Measurements from ENCODE around the gene LOXHD1. TPM values are rescaled to one million over a fixed set of nuclear protein-coding genes. Genes with fewer than 3 reads are reported as not detected.

Gene LOXHD1
- total RNA-seq, 1 donor from 2014 or later = not detected

DNA sequence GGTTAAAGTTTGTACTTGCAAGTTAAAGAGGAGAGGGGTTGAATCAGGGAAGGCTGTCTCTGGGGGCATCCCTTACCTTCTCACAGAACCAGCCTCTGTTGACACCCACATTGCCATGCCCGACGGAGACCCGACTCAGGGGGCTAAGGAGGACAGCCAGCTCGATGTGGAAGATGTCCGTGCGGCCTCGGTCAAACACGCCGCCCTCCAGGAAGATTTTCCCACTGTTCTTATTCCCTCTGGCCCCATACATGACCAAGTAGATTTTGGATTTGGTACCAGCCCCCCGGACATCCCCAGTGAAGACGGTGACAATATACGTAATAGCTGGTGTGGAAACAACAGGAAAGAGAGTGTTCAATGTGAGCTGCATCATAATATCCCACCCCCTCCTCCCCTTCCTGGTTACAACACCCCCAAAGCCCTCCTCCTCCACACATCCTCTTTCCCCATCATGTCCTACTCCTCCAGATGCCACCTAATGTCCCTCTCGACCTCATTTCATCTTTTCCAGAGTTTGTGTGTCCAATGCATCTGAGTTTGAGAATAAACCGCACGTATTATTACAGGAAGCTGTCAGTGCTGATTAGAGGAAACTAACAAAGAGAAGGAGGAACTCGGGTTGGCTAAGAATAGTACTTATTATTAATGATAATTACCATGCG is 55.7 kb downstream of the LOXHD1 start:
- H3K4me3 ChIP-seq (ENCODE audit: low read depth, low read length) = no peak overlapping the region
- no peak for DNase-seq (ENCODE audit: low read depth)
- TF ChIP-seq, protein P1, sequence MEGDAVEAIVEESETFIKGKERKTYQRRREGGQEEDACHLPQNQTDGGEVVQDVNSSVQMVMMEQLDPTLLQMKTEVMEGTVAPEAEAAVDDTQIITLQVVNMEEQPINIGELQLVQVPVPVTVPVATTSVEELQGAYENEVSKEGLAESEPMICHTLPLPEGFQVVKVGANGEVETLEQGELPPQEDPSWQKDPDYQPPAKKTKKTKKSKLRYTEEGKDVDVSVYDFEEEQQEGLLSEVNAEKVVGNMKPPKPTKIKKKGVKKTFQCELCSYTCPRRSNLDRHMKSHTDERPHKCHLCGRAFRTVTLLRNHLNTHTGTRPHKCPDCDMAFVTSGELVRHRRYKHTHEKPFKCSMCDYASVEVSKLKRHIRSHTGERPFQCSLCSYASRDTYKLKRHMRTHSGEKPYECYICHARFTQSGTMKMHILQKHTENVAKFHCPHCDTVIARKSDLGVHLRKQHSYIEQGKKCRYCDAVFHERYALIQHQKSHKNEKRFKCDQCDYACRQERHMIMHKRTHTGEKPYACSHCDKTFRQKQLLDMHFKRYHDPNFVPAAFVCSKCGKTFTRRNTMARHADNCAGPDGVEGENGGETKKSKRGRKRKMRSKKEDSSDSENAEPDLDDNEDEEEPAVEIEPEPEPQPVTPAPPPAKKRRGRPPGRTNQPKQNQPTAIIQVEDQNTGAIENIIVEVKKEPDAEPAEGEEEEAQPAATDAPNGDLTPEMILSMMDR (conservative IDR thresholded peaks at IDR 0.05; ENCODE audit: low read depth, low read length) = no peak

DNA sequence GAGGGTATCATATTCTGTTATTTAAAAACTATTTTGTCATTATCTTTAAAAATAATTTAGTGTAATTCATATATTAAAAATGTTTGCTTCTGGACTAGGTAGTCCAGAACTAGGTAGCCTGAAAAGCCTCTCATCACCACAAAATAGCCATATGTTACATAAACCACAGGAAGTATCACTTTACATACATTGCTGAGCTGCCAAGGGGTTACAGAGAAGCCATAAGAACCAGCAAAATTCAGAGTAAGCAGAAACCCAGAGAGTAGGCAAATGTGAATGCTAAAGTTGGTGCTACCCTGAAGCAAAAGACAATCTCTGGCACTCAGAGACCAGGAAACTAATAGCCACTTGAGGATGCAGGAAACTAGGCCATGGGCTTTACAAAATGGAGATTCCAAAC is 60.9 kb downstream of the LOXHD1 start:
- TF ChIP-seq, protein P1 (conservative IDR thresholded peaks at IDR 0.05; ENCODE audit: low read depth, low read length) = no peak
- H3K4me3 ChIP-seq (ENCODE audit: low read depth, low read length) = no peak overlapping the region
- no peak for DNase-seq (ENCODE audit: low read depth)

DNA sequence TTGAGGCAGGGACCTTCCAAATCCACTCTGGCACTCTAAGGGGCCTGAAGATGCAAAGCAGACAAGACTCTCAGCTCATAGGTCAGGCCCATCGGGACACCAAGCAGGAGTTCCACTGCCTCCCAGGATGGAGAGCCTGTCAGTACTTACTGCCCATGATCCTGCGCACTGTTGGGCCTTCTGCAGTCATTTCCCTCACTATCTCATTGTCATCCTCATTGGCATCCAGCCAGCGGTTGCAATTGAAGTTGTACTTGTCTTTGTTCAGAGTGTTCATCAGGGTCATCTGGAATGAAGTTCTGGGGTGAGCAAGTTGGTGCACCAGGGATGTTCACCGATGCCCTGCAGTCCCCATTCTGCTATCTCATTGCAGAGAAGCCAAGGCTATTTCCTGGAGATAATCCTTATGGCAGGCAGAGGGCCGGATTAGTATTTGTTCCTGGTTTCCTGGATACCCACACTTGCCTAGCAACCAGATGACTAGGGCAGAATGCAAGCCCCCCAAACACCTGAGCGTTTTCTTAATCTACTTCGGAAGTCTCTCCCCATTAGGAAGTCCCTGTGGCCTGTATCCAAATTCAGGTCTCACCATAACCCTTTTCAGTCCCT is 65.1 kb downstream of the LOXHD1 start:
- no peak for DNase-seq (ENCODE audit: low read depth)
- TF ChIP-seq, protein P1 (conservative IDR thresholded peaks at IDR 0.05; ENCODE audit: low read depth, low read length) = no peak
- H3K4me3 ChIP-seq (ENCODE audit: low read depth, low read length) = no peak overlapping the region

DNA sequence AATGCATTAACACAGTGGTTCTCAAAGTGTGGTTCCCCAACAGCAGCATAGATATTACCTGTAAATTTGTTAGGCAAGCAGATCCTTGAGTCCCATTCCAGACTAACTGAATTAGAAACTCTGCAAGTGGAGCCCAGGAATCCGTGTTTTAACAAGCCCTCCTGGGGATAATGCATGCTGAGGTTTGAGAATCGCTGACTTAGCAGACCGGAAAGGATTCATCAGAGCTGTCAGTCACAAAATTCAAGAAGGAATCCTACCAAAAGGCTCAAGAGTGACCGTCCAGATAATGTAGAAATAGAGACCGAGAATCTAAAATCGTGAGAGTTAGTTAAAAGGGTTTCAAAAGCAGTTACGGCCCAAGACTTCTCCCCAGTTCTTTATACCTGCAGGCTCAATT is 66.9 kb downstream of the LOXHD1 start:
- no peak overlapping the region for H3K4me3 ChIP-seq (ENCODE audit: low read depth, low read length)
- TF ChIP-seq, protein P1 (conservative IDR thresholded peaks at IDR 0.05; ENCODE audit: low read depth, low read length) = no peak
- DNase-seq (ENCODE audit: low read depth) = no peak

DNA sequence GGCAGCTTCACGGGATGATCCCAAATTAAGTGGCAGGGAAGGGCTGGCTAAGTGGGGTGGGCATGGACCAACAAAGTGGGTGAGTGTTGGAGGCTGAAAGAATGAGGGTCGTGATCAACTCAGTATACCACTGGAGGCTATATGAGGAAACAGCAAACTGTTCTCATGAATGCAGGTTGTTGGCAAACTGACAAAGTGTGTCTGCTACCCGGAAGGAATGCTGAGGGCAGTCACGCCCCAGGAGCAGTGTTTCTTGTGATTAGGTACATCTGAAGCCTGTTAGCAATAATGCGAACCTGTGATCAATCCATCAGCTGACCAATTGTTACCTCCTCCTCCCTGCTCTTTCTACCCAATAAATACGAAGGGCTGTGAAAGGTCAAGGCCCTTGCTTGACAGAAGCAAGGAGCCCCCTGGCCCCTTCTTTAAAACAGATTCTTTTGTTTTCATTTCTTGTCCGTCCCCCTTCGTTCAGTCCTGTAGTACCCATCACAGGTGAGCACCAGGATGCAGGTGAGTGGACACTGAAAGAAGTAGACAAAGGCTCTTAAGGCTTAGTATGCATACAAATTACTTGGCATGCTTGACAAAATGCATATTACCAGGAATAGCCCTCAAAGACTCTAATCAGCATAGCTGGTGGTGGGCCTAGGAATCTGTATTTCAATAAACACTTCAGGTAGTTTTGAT is 67.9 kb downstream of the LOXHD1 start:
- TF ChIP-seq, protein P1 (conservative IDR thresholded peaks at IDR 0.05; ENCODE audit: low read depth, low read length) = no peak
- no peak for DNase-seq (ENCODE audit: low read depth)
- no peak overlapping the region for H3K4me3 ChIP-seq (ENCODE audit: low read depth, low read length)

DNA sequence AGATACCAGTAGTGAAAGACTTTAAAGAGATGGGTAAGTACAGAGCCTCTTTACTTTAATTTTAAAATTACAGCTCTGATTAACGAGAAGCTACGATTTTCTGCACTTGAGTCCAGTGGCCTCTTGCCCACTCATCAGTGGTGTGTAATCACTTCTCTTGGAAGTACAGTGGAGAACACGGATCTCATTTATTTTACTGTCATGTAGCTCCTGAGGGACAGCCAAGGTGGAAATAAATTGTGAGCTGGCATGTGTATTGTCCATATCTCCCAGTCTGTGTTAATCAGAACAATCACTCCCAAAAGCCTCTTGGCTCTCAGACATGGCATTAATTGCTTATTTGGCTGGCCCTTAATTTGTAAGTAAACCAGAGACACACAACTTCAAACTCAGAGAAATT is 69.4 kb downstream of the LOXHD1 start:
- DNase-seq (ENCODE audit: low read depth) = no peak
- TF ChIP-seq, protein P1 (conservative IDR thresholded peaks at IDR 0.05; ENCODE audit: low read depth, low read length) = no peak

More for the DNA sequence above, 69.4 kb downstream of the LOXHD1 start:
- no peak overlapping the region for H3K4me3 ChIP-seq (ENCODE audit: low read depth, low read length)
